Mucosa of gallbladder (tissue), 1 donor: ENCODE data around the gene CACNA1I. TPM values are rescaled to one million over a fixed set of nuclear protein-coding genes. Genes with fewer than 3 reads are reported as not detected.

Source experiments
- DNase-seq: peaks from one replicate; pipeline ENCODE4 v3.0.0-alpha.2; 2020; ENCODE audit warnings: low spot score
- total RNA-seq: library from RNA; stranded (reverse); gene quantifications from one replicate; pipeline ENCODE4 v1.2.1, GENCODE V29; 2021
- donor health status: DM: no; HTN: no; CAD: no.

CACNA1I gene
- total RNA-seq, 1 donor from 2014 or later: 0.43 TPM

DNA sequence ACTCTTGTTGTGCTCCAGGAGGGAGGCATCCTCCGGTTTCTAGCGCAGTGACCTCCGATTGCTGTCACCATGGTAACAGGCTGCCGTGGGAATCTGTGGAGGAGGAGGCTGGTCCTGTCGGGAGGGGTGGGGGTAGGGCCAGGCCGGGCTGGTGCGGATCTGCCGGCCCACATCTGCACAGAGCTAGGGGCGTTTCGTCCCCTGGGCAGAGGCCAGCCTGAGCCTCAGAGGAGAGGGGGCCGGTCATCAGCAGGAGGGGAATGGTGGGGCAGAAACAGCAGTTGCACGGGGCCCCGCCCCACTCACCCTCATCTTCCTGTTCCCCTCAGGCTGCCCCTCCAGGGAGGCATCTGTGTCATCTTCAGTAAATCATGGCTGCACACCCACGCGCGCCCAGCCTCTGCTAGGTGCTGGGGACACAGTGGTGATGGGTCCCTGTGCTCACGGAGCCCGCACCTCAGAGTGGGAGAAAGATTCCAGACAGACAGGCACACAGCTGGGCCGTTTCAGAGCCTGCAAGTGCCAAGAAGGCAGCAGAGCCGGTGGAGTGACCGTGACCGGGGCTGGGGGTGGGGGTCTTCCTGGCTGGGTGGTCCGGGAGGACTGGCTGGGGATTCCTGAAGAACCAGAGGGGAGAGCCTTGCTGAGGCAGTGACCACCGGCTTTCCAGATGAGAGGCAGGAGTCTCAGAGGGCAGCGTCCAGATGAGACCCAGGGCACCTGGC lies 120.5 kb downstream of the CACNA1I start:
- DNase-seq: no peak

DNA sequence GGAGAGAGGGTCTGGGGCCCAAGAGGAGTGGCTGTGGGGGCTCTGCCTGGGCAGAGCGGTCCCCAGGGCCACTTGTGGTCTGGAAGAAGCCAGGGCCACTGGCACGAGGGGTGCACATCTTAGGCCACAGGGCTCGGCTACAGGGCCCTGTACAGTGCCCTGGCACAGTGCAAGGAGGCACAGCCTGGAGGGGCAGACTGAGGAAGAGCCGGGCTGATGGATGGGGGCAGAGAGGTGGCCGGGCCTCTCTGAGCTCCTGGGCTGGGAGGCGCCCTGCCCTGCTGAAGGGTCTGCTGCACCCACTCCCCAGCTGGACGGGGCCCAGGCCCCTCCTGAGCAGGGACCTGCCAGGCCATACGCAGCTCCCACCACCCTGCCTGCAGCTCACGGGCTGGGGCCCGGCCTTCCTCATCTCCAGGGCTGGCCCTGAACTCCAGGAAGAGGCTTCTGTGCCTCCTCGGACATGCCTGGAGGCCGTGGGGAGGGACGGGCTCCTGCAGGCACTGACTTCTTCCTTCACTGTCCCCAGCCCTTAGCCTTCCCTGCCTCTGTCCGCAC lies 123.5 kb downstream of the CACNA1I start:
- no peak for DNase-seq

DNA sequence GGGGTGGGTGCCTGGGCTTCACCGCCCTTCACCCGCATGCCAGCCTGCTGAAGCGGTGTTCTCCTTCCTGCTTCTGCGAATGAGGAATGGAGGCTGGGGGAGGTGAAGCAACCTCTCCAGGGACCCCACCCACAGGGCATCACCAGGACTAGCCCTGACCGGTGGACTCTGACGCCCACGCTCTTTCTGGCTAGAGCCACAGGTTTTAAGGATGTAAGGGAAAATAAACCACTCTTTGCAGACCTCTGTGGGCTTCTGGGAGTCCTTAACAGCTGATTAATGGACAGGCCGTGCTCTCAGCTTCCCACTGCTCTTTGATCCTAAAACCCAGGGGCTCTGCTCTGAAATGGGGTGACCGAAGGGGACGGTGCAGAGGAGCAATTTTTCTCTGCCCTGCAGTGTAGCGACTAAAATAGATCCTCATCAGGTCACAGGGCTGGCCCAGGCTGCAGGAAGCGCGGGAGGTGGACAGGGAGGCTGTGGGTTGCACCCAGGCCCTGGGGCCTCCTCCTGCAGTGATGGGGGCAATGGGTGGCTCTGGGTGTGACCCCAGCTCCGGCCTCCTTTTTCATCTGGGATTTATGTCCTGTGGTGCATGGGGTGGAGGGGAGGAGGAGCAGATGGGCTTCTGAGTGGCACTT lies 127.4 kb downstream of the CACNA1I start:
- DNase-seq: no peak

DNA sequence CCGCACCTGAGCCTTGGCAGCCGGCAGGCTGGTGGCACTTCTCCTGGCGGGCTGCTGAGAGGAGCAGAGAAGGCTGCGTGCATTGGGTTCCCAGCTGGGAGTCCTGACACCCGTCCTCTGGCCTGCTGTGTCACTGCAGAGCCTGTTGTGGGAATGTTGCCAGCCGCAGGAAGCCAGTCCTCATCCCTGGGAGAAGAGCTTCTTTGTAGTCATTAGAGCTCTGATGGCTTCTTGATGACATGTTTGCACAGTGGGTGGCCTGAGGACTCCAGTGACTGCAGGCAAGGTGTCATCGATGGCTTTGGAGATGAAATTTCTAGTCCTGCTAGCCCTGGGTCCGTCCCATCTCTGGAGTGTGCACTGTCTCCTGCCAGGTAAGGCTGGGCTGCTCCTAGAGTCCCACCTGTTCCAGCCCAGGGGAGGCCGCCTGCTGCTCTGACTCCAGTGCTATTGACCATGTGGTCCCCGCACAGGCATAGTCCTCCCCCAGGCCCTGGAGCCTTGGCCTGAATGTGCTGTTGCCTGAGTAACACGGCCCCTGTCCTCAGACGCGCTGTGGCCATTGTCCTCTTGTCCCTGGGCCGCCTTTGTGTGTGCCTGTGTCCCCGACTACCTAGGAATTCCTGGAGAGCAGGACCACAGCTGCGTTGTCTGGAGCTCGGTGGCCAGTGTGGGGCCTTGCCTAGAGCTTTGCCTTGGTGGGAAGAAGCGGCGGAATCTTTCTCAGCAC lies 129.2 kb downstream of the CACNA1I start:
- no peak for DNase-seq

DNA sequence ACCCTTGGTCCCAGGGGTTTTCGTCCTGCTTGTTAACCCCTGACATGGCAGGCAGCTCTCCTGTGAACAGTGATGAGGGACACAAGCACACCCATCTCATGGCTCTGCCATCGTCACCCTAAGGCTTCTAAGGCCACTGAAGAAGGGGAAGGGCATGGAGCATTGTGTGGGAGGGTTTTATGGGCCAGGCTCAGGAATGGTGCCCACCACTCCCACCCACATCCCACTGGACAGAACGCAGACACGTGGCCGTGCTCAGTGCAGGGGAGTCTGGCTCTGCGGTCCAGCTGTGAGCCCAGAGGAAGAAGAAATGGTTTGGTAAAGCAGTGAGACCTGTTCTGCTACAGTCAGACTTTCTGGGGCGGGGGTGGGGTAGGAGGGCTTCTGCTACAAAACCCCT lies 130.0 kb downstream of the CACNA1I start:
- DNase-seq: no peak

DNA sequence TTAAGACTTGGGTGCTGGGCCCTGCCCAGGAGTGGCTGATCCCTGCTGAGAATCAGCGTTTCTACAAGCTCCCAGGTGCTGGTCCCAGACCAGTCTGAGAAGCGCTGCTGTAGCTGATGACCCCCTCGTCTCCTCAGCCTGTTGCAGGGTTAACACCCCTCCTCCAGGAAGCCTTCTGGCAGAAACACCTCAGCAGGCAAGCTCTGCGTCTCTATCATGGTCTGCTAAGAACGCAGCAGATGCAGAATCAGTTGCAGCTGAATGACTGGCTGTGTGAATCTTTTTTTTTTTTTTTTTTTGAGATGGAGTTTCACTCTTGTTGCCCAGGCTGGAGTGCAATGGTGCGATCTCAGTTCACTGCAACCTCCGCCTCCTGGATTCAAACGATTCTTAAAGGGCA lies 132.5 kb downstream of the CACNA1I start:
- no peak for DNase-seq

DNA sequence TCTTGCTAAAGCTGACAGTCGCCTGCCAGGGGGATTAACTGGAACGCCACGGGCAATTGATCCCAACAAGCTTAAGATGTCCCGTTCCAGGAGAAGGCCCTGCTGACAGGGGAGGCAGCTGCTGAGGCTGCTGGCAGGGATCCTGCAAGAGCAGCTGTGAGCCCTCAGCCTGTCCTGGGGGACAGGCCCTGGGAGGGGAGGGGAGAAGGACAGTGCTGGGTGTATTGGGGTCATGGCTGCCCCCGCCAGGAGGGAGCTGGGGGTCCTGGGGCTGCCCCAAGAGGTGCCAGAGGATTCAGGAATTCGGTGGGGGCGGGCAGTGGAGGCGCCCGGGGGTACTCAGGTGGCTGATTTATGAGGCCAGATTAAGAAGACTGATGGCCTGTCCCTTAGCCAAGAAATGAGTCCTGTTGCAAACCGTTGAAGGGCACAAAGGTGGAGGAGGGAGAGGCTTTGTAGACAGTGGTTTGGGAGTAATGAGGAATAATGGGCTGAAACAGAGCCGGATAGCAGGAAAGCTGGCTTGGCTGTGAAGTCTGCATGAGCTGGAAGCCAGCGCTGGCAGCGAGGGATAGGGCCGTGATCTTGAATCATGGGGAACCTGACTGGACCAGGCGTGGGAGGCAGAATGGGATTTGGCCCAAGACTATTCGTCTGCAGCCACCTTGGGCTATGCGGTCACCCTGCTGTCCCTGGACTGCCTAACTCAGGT lies 133.5 kb downstream of the CACNA1I start:
- no peak for DNase-seq

DNA sequence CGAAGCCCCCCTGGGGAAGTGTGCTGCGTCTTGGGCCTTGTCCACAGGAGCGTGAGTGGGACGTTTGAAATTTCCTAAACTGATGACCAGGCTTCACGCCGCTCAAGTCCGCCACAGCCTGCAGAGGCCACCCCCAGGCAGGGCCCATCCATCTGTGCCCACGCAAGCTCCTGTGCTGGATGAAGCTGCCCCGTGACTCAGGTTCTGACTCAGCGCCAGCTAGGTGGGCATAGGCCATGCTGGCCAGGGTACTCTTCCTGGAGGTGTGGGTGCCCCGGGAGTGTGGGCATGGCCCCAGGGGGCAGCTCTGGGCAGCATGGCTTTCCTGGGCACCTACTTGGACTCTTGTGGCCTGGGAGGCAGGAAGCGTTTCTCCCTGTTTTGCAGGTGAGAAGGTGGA lies 134.8 kb downstream of the CACNA1I start:
- DNase-seq: no peak

DNA sequence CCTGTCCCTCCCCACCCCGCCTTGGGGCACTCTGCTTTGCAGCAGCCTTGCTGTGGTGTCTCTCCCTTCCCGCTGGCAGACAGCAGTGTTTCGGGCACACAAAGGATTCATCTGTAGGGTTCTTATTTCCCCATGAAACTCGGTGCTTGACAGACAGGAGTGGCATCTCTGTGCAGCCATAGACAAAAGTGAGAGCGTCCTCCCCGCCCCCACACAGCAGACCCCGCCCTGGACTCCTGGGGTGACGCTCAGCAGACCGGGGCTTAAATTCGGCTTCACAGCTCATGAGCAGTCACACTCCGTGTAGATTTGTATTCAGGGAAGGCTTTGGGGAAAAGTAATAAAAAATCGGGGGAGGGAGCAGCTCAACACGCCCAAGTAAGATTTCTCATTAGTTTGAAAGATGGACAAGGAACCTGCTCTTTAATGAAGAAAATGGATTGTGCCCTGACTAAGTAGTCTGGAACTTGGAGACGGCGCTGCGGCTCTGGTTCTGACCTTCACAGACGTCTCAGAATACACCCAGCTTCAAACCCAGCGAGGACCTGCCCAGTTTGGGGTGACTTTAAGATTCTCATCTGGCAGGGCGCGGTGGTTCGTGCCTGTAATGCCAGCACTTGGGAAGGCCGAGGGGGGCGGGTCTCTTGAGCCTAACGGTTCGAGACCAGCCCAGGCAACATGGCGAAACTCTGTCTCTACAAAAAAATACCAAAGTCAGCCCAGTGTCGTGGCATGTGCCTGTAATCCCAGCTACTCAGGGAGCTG lies 136.0 kb downstream of the CACNA1I start:
- no peak for DNase-seq

DNA sequence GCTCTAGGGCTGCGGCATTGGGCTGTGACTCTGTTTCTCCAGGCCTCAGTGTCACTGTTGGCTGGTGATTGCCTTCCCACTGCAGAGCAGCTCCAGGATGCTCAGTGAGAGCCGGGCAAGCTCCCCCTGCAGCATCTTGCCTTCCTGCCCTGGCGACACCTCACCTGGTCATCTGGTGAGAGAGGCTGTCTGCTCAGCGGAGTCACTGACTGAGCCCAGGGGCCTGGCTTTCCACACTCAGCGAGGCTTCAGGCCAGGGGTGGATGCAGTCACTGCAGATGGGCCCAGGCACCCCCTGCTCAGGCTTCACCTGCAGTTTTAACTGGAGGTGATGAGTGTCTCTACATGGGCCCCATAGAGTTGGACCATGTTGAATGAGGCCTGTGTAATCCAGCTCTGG lies 136.8 kb downstream of the CACNA1I start:
- no peak for DNase-seq

DNA sequence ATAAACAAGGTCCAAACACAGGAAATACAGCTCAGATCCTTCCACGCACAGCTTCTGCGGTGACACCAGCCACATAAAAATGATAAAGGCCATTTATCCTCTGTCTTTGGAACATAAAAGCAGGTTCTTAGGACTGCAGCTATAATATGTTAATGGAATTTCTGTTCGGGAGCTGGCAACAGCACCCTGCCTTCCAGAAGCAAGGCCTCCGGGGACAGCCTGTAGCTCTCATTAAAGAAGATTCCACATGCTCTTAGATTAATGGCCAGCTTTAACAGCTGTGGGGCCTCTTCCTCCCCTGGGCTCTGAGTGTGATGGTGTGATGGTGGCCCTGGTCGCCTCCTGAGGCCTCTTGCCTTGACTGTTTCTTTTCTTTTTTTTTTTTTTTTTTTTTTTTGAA lies 137.3 kb downstream of the CACNA1I start:
- no peak for DNase-seq

DNA sequence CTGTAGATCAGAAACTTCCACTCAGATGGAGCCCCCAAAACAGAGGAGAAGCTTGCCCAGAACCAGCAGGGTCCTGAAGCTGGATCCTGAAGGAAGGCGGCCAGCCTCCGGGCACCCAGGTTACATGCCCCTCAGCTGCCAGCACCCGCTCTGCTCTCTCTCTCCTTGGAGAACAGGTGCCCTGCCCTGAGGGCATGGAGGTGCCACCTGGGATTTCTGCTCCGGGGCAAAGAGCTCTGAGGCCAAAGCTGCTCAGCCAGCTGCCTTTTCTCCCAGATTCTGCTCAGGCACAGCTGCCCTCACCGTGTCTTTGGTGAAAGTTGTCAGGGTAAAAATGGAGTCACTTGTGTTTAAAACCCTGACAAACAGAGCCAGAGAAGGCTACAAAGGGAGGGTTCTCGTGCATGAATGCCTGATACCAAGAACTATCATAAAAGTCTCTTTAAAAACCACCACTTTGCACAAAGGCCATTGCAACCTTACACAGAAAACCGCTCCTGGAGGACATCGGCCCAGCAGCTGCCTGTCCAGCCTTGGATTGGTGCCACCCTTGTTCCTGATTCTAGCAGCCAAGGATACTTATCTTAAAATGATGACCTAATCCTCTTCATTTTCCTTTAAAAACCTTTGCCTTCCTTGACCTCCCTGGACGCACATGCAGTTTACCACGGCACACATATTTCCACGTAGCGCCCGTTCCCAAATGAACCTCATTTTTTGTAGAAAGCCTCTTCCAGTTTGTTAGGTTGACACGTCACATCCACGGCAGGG lies 140.0 kb downstream of the CACNA1I start:
- no peak for DNase-seq

DNA sequence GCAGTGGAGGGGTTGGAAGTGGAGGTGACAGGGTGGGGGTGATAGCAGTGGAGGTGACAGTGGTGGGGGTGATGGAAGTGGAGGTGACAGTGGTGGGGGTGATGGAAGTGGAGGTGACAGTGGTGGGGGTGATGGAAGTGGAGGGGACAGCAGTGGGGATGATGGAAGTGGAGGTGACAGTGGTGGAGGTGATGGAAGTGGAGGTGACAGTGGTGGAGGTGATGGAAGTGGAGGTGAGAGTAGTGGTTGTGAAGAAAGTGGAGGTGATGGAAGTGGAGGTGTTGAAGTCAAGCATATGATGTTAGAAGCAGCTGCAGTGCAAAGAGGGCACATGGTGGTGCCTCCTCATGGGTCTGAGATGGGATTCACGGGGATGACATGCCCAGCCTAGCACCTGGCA lies 141.5 kb downstream of the CACNA1I start:
- no peak for DNase-seq

DNA sequence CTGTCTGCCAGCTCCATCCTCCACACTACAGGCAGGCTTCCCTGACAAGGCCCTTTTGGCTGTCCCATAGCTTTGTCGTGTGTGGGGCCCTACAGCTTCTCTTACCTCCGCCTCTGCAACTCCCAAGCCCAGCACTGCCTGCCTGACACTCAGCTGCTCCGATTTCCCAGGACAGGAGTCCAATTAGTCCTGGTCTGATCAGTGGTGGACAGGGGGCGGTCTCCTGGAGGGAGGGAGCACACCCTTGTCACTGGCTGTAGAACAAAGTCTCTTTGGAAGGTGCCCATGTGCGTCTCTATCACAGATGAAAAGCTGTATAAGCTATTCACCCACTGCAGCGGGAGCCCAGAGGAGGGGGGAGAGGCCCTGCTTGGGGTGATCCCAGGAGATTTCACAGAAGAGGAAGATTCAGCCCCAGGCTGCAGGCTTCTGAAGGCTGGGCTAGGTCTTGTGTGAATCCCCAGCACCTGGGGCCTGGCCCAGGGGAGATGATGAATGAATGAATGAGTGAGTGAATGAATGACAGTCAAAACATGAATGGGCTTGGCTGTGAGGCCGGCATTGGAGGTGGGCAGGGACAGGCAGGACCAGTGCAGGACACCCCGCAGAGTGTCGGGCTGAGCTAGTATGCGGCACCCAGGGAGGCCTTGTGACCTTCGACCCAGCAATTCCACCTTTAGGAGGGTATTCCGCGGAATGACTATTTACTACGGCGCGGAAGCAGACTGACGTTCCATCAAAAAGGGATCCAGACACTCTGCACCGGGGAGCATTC lies 142.4 kb downstream of the CACNA1I start:
- no peak for DNase-seq

DNA sequence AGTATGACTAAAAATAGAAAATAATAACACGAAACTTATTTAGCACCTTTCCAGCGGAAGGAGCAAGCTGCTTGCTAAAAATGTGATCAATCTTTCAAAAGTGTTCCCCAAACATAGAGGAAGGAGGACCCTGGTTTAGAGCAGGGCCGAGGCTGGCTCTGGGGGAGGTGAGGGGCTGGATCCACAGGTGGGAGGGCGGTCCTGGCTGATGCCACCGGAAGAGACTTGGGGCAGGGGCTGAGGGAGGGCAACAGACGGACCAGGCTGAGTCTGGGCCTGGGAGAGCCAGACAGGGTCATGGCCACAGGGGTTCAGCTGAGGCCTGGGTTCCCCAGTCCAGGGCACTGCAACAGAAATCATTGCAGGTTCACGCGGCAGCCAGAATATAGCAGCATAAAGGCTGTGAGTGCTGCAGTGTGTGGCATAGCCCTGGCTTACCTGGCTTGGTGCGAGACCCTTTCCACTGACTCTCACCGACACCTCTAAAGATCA lies 143.3 kb downstream of the CACNA1I start:
- no peak for DNase-seq

DNA sequence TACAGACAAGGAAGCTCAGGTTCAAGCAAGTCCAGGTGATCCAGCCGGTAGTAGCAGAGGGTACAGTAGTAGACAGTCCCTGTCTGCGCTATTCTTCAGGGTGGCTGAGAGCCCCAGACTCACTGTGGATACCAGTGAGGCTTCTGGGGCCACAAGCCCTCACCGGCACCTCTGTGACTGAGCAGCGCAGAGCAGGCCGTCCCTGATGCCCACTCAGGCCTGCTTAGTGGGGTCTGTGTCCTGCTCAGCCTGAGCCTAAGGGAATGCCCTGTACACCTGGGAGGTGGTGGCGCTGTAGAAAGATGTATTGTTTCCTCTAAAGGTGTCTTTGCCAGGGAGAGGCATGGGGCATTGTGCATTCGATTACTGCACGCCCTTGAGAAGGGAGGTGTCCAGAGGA lies 143.8 kb downstream of the CACNA1I start:
- no peak for DNase-seq

DNA sequence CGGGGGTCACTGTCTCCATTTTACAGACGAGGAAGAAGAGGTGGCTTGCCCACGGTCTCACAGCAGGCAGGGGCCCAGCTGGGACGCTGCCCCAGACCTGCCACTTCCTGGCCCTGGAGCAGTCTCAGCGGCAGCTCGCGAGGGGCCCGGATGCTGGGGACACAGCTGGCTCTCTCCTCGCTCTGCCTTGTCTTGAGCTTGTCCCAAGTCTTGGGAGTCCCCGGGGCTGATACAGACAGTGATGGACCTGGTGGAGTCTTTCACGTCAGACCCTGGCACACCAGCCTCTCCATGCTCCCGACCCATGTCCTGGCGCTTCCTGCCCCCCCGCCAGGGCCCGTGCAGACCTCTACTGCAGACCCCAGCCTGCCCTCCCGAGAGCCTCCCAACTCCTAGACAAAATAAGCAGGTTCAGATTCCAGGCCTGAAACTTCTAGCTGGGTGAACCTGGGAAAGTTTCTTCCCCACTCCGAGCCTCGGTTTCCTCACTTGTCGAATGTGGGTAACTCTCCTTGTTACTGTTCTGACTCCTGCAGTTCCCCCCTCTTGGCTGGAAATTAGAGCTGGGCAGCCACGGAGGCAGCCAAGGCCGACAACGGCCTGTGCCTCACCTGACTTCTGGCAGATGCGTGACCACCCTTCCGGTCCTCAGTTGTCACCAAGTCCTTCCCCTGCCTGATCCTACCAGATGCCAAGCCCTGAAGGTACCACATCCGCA lies 145.4 kb downstream of the CACNA1I start:
- no peak for DNase-seq

DNA sequence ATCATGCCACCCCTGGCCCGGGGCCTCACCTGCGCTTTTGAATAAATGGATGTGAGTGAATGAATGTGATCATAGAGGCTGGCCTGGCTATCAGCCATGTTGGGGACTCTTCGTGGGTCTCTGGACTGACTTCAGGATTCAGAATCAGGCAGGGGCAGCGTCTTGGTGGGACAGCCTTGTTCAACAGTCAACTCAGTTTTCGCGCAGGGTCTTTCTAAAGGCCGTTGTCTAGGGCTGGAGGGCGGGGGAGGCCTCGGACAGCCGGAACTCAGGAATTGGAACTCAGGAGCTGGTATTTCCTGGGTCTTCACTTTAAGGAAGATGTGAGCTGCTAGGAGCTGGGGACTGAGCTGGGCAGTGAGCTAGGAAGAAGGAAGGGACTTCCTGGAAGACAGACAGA lies 146.0 kb downstream of the CACNA1I start:
- DNase-seq: no peak

DNA sequence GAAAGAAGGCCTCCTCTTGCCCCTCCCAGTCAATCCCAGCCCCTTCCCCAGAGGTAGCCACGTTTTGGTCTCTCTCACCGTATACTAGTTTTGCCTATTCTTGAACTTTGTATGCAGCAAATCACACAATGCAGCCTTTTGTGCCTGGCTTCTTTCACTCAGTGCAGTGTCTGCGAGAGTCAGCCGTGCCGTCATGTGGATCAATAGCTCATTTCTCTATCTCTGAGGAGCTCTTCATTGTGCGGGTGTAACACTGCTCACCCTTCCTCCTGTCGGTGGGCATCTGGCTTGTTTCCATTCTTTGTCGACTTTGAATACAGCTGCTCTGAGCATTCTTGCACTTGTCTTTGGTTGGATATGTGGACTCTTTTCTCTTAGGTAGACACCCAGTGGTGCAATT lies 146.5 kb downstream of the CACNA1I start:
- DNase-seq: no peak
